GM18498 (cell line): Measurements from ENCODE around the gene AQP2.
"Not testable (repeated sequence)": the region's sequence is repeated elsewhere in the genome, so short reads cannot be mapped to it uniquely, and the experiment has no call there.

Experiments
- ATAC-seq: cut with Tn5 transposase; IDR thresholded peaks from one replicate; pipeline ENCODE4 v1.9.1; 2021; ENCODE audit warnings: mild to moderate bottlenecking, moderate library complexity; ENCODE audit not compliant: unreplicated experiment

The AQP2 gene

GRCh38 chr12:49984476-49985359 lies 34.2 kb downstream of the AQP2 start:
- ATAC-seq, result no peak

- no peak for ATAC-seq
Observed at GRCh38 chr12:49985981-49986380, 35.4 kb downstream of the AQP2 start.

- not testable (repeated sequence) for ATAC-seq
Observed at GRCh38 chr12:49986476-49986875, 35.9 kb downstream of the AQP2 start.

GRCh38 chr12:49987625-49988303 lies 37.2 kb downstream of the AQP2 start:
- no peak for ATAC-seq

- not testable (repeated sequence) for ATAC-seq
Observed at GRCh38 chr12:49989400-49989799, 38.9 kb downstream of the AQP2 start.

GRCh38 chr12:49990273-49990672 lies 39.7 kb downstream of the AQP2 start:
- no peak for ATAC-seq

- no peak for ATAC-seq
Observed at GRCh38 chr12:49998453-49998852, 47.9 kb downstream of the AQP2 start.

GRCh38 chr12:50003595-50003994 lies 53.1 kb downstream of the AQP2 start:
- no peak for ATAC-seq

GRCh38 chr12:50004696-50005095 lies 54.2 kb downstream of the AQP2 start:
- ATAC-seq, result no peak

- ATAC-seq, result no peak
Observed at GRCh38 chr12:50005175-50005574, 54.6 kb downstream of the AQP2 start.

GRCh38 chr12:50006280-50006679 lies 55.7 kb downstream of the AQP2 start:
- ATAC-seq, result no peak

- ATAC-seq, result no peak
Observed at GRCh38 chr12:50006754-50007442, 56.4 kb downstream of the AQP2 start.
